Measurements from ENCODE around the gene CNPPD1.

The CNPPD1 gene

DNA sequence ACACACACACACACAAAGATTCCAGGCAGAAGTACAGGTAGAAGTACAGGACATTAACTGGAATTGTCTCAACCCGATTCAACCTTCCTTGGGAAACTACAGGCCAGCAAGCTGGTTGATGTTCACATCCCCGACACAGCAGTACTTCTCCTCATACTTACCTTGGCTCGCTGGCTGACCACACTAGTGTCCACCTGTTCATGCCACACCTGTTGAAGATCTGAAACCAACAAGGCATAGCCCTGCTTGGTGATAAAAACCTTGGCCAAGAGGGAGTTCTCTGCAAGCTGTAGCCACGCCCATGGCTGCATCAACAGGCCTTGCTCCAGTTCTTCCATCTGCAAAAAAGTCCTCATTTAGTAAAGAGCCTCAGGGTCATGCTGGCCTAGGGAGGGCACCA lies 18.7 kb downstream of the CNPPD1 start:
- DNase-seq = no peak

DNA sequence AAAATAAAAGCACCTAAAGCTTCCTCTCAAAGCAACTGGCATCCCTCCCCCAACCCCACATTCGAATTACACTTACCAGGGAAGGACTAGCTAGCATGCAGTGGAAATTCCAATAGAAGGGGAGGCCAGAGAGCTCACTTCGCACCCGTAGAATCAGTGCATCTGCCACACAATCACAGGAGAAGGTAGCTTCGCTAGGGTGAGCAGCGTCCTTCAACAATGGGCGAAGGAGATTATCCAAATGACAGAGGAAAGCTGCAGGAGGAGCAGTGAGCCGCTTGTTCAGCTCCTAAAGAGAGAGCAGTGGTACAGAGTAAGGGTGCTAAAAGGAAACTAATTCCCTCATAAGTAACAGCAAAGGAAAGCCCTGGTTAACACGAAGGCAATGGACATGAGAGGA lies 19.3 kb downstream of the CNPPD1 start:
- no peak for DNase-seq

DNA sequence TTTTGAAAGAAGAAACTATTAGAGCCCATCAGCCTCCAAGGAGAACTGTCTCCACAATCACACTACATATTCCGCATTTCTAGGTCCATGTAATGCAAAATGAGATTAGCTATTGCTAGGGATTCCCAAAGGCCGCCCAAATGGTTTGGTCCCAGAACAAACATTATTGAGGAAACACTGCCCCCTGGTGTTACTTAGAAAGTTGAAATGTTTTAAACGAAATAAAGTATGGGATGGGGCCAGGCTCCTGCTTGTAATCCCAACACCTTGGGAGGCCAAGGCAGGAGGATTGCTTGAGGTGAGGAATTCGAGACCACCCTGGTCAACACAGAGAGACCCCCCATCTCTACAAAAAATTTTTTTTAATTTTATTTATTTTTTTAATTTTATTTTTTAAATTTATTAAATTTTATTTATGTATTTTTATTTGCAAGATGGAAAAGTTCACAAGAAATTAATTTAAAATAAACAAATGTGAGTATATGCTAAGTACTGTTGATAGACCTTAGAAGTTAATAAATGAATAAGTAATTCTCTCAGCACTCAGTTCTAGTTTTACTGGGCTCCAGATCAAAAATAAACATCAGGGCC lies 21.6 kb downstream of the CNPPD1 start:
- DNase-seq = peak; percentile 79

DNA sequence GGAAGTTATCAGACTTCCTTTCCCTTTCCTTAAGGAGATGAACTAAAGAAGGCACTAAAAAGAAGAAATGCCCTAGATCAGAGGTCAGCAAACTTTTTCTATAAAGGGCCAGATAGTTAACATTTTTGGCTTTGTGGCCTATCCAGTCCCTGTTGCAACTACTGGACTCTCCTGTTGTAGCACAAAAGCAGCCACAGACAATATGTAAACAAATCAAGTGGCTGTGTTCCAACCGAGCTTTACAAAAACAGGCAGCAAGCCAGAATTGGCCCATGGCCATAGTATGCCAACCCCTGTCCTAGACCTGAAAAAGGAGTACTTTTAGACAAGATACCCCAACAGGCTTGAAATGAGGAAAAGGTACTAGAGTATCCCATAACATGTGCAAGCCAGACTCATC lies 27.1 kb downstream of the CNPPD1 start:
- DNase-seq = no peak

DNA sequence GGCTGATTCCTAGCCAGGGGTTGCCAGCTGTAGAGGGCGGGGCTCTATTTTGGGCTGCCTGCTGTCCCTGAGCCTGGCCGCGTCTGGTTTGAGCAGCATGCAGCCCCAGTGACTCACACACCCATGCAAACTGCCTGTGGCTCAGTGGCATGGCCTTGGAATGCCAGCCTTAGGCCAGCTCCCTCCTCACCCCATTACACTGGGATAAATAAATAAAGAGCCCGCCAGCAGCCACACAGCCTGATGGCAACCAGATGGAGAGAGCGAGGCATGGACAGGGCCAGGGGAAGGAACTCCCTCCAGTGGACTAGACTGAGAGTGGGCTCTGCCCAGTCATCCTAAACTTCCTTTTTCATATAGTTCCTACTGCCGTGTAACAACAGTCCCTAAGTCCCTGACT lies 34.4 kb downstream of the CNPPD1 start:
- no peak for DNase-seq

DNA sequence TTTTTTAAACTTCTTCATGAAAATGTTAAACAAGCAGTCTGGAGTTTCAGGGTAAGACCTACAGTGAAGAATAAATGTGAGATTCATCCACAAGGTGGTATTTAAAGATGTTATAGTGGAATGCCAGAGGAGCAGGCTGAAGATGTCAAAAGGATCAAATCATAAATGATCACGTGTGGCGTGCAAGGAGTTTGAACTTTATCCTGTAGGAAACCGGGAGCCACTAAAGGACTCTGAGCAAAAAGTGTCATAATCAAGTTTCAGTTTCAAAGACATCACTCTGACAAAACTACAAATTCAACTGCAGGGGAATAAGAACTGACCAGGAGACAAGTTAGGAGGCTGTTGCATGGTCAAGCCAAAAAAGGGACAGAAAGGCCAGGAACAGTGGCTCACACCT lies 36.0 kb downstream of the CNPPD1 start:
- no peak for DNase-seq

DNA sequence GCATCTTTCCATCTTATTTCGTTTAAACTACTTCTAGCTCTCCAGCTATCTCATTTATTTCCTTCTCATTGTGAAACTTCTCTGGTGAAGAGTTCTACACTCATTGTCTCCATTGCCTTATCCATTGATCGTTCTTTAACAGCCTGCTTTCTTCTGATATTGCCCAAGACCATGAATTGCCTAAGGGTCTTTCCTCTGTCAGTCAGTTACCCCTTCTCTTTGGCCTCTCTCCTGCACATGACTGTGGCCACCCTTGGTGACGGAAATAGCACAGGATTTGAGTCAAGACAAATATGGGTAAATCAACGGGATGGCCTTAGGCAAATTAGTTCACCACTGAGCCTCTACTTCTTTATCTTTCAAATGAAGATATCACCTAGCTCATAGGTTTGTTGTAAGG lies 42.7 kb downstream of the CNPPD1 start:
- DNase-seq = no peak

DNA sequence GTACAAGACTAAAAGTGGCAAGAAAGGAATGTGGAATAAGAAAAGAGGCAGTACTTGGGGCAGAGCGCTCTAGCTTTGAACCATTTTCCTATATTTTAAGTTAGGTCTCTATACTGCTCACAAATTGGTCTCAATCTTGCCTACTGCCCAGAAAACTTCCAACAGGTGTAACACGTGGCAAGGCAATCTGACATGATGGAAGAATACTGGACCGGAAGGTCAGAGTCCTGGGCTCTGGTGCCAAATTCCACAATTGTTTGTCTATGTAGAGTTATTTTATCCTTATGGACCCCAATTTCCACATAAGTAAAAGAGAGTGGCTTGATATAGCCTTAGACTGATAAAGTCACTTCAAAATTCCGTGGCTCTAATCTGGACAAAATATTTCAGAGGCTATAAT lies 45.0 kb downstream of the CNPPD1 start:
- DNase-seq = no peak

DNA sequence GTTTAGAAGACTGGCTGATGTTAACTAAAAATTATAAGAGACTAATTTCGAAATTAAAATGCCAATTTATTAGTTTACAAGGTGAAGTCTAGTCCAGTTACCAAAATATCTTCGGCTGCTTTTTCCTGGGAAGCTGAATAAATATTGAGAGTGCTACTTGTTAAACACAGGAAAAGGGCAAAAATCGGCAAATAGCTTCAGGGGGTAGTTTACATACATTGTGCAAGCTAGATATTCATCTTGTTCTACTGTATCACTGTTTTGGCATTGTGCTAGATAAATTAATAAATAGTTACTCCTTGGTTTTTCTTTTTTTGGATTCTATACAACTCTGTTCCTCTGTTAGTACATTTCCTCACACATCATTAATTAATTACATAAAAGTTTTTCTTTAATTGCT lies 45.4 kb downstream of the CNPPD1 start:
- DNase-seq = no peak

DNA sequence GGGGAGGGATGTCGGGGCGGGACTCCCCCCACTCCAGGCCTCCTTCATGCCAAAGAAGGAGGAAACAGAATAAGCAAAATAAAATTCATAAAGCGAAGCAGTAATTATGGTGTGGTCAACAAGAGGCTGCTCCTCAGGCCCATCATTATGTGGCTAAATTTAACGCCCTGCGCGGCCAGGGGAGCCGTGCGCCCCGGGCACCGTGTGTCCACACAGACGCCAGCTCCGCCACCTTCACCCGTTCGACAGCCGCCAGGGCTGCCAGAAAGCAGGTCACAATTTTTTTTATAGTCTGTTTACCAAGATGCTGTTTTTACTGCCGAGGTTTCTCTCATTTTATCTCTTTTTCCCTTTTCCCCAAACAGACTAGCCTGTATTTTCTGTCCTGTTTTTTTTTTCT lies 47.1 kb downstream of the CNPPD1 start:
- no peak for DNase-seq

DNA sequence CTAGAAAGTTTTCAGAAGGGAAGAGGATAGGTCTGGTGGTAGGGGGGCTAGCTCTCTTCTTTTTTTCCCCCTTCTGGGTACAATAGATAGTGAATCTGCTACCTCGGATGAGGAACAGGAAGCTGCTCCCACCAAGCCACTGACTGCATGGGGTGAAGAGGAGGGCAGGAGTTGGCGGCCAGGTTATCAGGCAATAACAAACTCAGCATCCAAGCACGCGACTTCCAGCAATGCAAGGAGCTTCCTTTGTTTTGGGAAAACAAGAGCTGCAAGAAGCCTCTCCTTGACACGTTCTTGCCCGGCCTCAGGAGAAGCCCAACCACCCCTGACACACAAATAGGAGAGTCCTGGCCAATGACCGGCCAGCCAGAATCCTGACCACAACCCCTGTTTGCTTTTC lies 48.3 kb downstream of the CNPPD1 start:
- DNase-seq = no peak

DNA sequence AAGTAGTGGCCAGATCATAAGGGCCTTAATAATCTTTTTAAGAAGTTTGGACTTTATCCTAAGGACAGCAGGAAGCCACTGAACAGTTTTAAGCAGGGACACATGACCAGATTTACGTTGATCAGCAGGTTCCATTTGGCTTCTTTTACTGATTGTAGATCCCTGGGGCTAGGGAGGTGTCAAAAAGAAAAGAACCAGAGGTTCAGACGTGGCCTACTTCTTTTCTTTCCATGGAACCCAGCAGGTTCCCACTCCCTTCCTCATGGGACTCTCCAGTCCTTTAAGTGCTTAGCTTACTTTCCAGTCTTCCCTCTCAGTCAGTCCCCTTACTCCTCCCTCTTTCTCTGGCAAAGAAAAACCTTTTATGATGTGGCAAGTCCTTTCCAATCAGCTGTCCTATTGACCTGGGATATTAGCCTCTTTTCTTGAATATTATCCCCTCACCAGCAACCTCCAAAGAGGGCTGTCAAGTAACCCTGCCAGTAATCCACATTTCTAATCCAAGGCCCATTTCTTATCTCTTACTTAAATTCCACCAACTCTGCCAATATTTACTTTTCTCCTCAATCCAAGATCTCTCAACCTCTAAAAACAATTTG lies 49.6 kb downstream of the CNPPD1 start:
- DNase-seq = no peak

DNA sequence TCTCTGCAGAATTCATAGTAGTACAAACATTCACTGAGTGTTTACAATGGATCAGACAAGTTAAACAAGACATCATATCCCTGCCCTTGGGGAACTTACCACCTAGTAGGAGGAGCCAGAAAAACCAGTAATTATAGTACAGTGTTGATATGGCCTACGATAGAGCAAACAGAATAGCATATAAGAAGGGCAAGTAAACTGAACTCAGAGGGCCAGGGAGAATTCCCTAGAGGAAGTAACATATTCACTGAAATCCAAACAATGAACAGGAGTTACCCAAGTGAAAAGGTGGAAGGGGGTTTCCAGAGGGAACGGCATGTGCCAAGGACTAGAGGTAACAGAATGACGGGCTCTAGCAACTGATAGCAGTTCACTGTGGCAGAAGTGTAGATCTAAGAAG lies 50.2 kb downstream of the CNPPD1 start:
- DNase-seq = peak; percentile 5

DNA sequence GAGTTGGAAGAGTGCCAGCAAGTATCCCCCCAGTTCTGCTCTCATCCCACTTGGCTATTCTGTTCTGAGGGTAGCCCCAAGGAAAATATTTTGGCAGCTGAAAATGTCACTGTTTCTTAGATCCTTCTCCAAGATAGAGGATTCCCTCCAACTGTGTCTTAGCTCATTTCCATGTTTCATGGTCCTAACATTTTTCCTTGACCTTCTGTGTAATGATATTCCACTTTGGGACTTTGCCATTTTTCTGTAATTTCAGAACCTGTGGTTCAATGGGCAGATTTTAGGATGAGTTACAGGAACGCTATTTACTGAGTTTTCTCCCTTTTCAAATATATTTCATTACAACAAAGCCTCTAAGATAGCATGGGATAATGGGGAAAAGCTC lies 50.8 kb downstream of the CNPPD1 start:
- no peak for DNase-seq

DNA sequence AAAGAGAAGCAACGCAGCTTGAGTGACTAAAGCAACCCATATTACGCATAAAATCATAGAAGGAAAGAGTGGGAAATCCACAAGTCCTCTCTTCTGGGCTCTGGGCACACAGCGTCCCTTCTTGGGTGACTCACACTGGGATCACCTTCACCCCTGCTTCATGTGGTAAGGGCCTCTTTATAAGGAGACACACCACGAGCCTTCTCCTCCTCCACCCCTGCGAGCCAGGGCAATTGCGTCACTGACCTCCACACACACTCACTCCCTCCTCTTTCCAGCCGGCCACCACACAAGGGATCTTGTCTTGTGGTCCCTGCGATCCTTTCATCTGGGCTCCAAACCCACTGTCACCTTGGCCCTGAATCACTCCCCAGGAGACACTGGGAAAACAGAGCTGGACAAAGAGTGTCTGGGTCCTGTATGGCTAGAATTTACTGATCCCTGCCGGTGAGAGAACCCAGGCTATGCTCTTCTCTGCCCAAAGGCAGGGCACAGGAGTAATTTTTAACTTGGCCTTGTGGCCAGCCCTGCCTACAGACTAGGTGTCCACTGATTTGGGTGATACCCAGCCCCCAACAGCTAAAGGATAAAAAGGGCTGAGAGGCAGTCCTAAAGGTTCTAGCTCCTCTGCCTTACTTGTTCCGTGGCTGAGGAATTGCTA lies 51.4 kb downstream of the CNPPD1 start:
- DNase-seq = no peak

DNA sequence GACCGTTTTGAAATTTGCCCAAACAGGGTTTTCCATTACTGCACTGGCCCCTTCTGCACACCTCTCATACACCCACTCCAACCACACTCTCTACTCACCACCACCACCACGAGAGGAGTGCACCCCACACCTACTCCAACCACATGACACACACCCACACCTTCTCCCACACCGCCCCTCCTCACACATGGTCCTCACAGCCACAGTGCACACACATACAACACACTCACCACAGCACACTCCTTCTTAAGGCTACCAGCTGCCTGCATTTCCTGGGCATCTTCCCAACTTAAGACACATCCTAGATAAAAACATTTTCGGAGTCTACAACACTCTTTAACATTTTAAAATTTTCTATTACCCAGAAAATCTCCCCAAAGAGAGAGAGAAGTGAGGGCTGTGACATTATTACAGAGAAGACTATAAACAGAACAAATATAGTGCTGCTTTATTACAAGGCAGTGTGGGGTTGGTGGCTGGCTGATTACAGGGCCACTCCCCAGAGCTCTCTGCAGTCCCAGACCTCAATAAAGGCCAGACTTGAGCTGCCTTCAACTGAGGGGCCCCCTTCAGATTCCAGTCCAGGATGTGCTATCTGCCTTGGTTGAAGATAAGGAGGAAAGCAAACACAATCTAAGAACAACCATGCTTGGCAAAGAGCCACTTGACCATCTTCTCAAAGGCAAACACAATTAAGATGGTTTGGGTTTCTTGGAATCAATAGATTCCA lies 52.2 kb downstream of the CNPPD1 start:
- no peak for DNase-seq

DNA sequence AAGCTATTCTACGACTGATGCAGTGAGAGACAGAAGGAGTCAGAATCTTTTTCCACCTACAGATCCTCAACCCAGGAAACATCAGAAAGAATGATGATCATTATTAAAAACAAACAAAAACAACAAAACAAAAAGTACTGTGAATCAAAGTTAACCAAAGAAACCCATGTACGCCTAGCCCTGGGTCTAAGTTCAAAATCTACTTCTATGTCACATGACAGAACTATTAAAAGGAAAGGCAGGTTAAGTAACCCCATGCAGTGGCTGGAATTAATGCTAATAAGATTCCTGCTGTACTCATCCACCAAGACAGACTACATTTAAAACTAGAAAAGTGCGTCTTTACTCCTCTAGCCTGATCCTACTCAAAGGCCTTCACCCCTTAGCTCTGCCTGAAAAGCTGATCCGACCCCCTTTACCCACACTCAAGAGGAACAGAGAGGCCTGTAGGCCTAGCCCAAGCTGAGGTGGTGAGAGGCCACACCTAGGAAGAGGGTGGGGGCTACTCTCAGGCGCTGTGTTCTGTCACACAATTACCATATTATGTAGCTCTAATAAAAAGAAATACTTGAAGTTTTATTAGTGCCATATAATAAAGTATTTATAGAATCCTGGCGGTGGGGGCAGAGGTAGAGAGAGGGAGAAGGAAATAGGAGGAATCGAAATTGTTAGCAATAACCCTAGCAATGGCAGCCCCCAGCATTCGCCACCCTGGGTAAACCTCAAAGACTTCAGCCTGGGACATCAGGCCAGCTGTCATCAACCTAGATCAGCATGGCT lies 53.2 kb downstream of the CNPPD1 start:
- no peak for DNase-seq

DNA sequence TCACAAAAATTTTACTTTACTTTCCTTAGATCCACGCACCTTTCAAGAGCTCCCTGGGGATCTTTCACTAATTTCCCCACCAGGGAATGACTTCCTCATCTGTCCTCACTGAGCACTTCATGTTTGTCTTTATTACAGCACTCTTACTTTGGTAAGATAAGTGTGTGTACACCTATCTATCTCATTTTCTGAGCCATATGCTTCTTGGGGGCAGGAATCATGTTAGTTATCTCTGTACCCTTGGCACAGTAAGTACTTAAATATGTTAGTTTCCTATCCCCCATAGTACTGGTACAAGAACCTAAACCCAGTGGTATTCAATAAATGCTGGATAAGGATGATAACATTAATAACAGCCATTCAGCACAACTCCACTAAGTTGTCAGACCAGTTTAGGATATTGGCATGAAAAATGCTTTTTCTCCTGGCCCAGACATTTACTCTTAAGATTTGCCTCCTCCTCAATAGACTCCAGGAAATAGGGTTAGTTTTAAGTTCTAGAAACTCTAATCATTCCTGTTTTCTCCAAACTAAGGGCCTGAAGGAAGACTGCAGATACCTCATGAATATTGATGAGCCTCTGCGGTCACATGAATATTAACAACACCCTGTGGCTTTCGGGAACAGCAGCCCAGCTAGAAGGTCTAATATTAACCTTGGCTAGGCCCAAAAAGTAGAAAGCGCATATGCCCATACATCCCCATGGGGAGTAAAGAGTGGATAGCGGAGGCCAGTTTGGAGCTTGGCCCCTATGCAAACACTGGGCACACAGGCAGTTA lies 54.3 kb downstream of the CNPPD1 start:
- DNase-seq = no peak
